Loucy (cell line): ENCODE results near the gene DIDO1.

ENCODE experiments used
- EZH2phosphoT487 ChIP-seq: fragments of 200-600 bp; IDR thresholded peaks from 2 replicates; pipeline ENCODE4 v1.6.1; 2018; ENCODE audit warnings: antibody characterized with exemption, mild to moderate bottlenecking, moderate library complexity, borderline replicate concordance
- TF ChIP-seq, protein P1 (sequence below): fragments of 200-600 bp; sonication (generic); conservative IDR thresholded peaks from 2 replicates; pipeline ENCODE4 v1.5.1; 2014; ENCODE audit warnings: mild to moderate bottlenecking, antibody characterized with exemption, low read length

DNA sequence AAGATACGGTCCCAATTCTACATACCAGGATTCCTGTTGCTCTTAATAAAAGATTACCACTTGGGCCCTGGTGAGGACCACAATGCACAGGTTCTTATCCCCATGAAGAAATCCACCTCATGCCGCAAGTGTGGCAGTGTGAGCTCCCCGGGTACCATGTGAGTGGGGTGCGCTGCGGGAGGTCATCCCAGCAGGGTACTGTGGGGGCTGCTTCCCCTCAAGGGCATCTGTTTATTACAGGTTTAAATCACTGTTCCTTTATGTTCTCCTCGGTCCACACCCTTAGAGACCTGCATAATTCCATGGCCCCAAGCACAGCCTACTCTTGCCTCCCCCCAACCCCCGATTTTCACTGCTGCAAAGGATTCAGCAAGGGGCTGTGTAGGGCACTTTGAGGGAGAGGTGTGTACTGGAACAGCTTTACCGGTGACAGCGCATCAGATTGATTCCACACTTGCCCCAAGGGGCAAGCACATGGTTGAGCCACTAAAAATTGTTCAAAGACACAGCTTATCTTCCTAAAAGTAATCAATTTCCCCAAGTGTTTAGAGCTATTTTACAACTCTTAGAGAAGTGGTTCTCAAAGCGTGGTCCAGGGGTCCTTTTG, 6.2 kb downstream of the DIDO1 start:
- TF ChIP-seq, protein P1, sequence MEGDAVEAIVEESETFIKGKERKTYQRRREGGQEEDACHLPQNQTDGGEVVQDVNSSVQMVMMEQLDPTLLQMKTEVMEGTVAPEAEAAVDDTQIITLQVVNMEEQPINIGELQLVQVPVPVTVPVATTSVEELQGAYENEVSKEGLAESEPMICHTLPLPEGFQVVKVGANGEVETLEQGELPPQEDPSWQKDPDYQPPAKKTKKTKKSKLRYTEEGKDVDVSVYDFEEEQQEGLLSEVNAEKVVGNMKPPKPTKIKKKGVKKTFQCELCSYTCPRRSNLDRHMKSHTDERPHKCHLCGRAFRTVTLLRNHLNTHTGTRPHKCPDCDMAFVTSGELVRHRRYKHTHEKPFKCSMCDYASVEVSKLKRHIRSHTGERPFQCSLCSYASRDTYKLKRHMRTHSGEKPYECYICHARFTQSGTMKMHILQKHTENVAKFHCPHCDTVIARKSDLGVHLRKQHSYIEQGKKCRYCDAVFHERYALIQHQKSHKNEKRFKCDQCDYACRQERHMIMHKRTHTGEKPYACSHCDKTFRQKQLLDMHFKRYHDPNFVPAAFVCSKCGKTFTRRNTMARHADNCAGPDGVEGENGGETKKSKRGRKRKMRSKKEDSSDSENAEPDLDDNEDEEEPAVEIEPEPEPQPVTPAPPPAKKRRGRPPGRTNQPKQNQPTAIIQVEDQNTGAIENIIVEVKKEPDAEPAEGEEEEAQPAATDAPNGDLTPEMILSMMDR, result no peak
- TF ChIP-seq EZH2phosphoT487, result no peak
